Stimulated activated CD4-positive, alpha-beta T cell treated with anti-CD3 and anti-CD28 coated beads, Interleukin-12 subunit alpha, Interleukin-12 subunit beta, amount 100 ng/mL, for 4 hours (primary cell): ENCODE measurements around the gene ATIC.
"Not testable (repeated sequence)": the region's sequence is repeated elsewhere in the genome, so short reads cannot be mapped to it uniquely, and the experiment has no call there.

Experiments
- DNase-seq: peaks from one replicate; pipeline ENCODE4 v3.0.0-alpha.2; 2020

Gene ATIC

DNA sequence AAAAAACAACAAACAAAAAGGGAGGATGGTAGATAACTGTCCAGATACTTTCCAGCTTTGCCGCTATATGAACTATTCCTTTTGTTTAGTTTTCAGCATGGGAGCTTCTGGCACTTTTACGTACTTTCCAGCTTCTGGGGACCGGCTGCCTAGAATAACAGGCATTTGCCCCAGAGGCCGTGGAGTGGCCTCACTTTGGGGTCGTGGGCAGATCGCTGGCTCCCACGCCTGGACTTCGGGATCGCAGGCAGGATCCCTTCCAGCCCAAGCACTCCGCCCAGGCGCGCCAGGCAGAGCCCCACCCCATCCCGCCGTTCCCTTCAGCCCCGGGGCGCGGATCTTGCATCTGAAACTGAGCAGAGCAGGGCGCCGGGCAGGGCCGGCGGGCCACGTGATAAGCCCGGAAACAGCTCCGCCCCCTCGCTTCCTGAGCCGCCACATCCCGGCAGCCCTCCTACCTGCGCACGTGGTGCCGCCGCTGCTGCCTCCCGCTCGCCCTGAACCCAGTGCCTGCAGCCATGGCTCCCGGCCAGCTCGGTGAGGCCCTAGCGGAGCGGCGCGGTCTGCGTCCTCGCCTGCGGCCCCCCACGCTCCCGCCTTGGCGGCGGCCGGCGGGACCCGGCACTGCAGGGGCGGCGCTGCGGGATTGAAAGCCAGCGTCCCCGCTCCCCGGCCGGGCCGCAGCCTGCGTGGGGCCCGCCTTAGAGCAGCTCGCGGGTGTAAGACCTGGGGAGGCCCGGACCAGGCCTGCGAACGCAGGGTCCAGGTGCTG is at the start of gene ATIC:
Gene ATIC (plus strand): TSS at position 435 of the 772 bp plus-strand sequence. CDS start 84 bp downstream, at position 519.
- peak; percentile 88 for DNase-seq

DNA sequence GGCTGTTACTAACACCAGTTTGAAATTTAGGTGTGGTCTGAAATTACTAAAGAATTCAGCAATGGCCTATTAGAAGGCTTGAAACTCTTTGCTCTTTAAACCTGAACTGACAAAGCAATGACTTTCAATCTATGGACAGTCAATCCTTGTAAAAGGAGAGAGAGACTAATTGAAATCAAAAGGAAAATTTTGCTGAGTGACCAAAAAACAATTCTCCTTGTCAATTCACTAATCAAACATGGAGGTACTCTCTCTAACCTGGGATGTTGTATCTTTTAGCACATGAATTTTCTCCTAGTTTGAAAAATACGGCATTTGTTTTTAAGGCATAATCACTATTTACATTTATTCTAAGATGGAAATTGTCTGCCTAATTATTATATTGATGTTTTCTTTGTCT is 49.6 kb upstream of the ATIC start:
- DNase-seq = no peak

DNA sequence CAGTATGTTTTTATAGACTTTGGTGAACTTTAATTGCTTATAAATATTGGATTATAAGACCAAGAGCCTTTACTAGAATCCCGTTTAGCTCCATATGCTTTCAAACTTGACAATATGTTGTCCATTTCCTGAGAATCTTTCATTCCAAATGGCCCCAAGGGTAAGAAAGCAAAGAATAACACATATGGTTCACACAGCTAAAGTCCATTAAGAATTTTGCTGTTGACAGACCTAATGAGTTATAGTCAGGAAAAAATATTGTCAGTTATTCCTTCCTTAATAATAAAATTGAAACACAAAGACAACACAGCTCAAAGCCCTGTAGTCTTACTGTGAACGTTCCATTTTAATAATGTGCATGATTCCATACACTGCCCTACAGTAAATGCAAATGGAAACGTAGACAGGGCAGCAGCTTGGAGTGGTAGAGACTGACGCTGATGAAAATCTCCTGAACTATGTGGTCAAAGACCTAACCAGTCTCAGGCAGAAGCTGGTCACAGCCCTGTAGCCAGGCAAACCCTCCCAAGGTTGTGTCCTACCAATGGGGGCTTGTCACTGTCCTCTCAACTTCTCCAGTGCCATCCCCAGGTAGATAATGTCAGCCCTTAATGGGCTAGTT is 49.0 kb upstream of the ATIC start:
- DNase-seq = no peak

DNA sequence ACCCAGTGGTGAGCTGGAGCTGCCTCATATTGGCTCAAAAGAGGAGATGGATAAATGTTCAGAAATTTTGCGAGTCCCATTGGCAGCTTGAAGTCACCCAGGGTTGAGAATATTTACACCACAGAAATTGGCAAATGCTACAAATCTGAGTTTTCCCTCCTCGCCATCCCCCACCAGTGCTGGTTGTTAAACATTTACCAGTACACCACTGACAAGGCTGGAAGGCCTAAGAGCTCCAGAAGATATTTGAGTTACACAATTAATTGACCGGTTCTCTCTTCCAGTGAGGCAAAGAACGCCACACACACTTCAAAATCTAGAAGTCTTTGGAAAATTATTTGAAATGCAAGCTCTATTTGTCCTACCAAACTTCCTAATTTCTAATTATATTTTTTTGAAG is 47.5 kb upstream of the ATIC start:
- DNase-seq = no peak

DNA sequence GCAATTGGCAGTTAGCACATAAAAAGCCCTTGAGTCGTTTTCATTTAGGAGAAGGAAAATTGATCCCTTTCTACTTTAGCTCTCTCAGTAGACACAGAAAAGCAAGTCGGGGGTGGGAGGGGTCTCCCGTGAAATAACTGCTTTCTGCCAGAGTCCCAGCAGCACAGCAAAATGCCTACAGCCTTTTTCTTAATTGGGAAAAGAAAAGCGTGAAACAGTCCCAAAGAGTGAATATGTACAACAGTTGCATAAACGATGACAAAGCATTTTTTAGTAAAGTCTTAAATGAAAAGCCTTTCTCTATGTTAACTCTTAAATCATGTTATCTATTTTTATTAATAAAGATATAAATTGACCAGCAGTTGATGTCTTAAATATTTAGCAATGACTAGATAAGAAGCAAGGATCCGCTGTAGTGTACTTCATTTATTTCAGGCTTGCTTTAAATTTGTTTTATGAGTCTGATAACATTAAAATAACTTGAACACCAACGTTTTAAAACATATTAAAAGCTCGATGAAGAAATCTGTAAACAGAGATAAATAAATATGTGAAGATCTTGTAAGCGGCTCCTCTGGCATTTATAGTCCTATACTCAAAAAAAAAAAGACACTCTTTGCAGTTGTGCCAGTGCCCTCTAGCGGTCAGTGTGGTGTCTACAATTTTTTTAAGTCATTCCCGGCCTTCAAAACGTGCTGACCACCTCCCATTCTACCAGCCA is 42.3 kb upstream of the ATIC start:
- peak; percentile 45 for DNase-seq

DNA sequence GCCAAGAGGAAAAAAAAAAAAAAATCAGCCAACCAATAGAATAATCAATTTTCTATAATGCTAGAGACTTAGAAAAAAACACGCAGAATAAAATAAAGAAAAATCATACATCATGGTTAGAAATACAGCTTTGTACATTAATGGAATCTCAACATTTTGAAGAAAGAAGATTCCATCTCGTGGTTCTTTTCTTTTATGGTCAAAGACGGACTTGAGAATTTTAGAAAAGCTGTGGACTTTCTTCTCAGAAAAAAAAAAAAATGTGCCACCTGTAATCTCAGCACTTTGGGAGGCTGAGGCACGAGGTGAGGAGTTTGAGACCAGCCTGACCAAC is 41.8 kb upstream of the ATIC start:
- DNase-seq = no peak

DNA sequence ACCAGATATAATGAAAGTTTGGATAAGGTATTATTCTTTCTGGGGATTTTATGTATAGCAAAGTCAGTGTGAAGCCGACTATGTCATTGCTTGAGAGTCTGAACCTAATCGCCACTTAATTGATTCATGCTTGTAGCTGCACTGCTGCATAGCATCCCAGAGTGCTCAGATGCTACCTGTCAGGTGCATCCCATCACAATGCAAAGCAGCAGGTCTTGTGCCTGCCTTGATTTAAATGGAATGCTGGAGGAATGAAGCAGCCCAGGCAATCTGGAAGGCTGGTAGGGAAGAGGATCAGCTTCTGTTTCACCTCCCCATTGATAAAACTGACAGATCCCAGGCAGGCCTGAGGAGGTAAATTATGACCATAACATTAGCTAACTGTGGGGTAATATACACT is 40.4 kb upstream of the ATIC start:
- no peak for DNase-seq

DNA sequence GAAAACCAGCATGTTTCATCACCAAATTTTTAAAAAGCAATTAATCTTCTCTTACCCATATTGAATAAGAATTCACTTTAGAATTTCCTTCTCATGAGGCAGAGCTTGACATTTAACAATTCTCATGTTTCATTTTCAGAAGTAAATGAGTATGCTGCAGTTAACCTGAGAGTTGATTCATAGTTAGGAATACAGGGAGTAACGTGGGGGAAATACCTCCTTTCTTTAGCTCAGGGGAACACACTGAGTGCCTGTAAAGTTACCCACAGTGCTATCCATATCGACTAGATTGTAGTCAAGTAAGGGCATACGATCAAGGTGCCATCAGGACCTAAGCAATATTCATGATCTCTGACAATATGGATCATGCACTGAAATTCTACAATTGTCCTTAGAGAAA is 38.9 kb upstream of the ATIC start:
- no peak for DNase-seq

DNA sequence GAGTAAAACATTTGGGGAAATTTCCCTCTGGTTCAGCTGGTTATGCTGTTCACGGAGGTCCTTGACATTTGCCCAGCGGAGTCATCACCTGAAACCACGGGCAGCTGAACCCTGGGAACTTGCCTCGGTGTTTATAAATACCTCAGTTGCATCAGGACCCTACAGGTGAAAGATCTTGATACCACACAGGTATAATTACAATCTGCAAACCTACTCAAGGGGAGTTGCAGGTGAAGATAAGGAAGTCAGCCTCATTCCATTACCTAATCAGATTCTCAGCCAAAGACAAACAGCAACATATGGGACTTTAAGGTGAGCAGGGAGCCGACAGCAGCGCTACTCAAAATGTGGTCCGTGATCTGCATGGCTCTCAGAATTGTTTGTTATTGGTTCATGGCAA is 37.0 kb upstream of the ATIC start:
- no peak for DNase-seq

DNA sequence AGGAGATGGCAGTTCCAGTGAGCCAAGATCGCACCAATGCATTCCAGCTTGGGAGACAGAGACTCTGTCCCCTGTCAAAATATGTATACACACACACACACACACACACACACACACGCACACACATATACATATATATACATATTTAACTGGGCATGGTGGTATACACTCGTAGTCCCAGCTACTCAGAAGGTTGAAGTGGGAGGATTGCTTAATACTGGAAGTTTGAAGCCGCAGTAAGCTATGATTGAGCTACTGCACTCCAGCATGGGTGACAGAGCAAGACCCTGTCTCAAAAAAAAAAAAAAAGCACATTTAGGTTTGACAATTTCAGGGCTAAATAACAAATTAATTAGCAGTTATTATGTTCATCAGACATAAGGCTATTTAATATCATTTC is 36.0 kb upstream of the ATIC start:
- no peak for DNase-seq

DNA sequence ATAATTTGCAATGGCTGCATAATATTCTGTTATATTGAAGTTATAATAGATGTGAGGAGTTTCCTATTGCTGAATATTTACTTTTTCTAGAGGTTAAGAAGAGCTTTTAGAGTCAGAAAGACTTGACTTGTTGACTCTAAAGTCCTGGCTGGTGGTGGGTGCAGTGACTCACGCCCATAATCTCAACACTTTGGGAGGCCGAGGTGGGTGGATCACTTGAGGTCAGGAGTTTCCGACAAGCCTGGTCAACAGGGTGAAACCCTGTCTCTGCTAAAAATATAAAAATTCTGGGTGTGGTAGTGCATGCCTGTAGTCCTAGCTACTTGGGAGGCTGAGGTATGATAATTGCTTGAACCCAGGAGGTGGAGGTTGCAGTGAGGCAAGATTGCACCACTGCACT is 33.9 kb upstream of the ATIC start:
- no peak for DNase-seq

DNA sequence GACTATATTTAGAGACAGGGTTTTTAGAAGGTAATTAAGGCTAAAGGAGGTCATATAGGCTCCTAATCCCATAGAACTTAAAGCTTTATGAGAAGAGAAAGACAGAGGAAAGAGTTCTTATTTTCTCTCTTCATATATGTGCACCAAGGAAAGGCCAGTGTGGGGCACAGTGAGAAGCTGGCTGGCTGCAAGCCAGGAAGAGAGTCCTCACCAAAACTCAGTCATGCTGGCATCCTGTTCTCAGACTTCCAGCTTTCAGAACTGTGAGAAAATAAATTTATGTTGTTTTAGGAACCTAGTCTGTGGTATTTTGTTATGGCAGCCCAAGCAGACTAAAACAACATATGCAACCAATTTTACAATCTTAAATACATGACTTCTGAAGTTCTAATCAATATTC is 31.5 kb upstream of the ATIC start:
- no peak for DNase-seq

DNA sequence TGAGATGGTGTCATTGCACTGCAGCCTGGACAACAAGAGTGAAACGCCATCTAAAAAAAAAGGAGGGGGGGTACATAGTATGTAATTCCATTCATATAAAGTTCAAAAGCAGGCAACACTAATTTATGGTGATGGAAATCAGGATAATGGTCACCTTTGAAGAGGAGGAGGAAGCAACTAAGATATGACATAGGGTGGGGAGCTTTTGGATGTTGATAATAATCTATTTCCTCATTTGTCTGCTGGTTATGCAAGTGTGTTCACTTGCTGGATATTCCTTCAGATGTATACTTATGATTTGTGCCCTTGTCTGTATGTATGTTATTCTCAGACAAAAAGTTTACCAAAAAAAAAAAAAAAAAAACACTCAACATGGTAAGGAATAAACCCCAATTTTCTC is 28.6 kb upstream of the ATIC start:
- DNase-seq = no peak

DNA sequence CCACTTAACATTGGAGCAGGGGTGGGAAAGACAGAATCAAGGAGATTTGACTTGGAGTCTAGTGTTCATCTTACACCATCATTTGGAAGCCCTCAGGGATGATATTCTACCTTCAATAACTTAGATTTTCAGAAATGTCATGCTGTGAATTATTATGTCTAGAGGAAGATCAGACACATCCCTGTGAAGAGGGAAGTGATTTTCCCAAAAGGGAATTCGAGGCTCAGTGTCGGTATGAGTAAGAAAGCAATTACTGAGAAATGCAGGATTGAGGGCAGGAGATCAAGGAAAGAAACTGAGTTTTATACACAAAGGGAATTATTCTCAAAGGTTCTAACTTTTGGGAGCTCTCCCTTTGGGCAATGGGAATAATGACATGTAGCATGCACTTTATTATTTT is 25.6 kb upstream of the ATIC start:
- no peak for DNase-seq

DNA sequence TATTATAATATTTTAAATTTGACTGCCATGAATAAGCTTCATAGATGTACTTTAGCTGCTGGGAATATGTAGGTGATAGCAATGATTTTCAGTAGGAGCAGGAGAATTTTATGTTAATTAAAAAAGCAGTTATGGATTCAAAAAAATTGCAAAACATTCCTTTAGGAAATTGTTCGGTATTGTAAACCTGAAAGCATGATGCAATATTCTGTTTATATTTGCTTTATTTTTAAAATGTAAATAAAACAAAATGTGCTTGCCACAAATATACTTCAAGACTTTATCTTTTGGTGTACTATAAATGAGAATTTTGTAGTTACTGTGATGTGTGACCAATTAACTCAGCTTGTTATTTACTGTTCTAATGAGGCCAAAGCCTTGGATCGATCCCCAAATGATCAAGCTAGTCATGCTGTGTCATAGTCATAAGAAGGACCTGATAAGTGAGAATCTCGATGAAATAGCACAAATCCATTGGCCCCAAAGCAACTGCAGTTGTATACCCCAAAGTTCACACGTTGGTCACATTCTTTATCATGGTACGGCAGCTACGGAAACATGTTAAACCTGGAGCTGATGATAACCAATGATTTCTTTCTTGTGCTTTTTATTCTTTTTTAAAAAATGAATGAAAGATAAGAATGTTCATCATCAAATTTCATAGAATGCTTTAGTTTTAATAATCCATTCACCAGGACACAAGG is 23.6 kb upstream of the ATIC start:
- no peak for DNase-seq

DNA sequence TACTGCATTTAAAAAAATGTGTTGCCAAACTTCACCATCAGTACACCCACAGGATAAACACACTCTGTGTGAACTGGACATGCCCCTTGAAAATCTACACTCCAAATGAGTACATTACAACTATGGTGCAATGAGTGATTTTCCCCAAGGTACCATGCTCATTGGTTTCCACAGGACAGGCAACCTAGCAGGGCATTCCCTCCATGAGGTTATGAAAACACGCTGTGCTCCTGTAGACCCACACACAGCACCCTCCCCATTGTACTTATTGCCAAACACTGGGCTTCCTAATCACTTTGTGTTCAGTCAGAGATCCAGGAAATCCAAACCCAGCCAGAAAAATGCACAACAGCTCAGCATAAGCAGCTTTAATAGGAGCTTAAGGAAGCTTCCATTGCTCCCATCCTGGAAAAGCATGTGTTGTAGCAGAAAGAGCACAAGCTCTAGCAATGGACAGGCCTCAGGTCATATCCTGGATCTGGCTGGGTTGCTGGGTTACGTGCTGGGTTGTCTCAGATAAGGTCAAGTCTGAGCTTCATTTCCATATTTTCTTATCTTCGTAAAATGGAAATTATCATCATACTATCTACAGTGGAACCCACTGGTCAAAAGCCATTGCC is 20.8 kb upstream of the ATIC start:
- DNase-seq = no peak

DNA sequence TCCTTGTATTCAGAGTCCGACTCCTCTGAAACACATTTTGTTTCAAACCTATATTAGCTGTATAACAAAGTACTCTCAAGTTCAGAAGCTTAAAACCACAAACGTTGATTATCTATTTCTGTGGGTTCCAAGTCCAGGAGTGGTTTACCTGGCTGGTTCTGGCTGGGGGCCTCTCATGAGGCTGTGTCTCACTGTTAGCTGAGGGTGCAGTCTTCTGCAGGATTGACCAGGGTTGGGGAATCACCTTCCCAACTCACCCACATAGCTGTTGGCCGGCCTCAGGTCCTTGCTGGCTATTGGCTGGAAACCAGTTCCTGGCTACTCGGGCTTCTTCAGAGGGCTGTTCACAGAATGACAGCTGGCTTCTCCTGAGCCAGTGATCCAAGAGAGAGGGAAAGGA is 18.0 kb upstream of the ATIC start:
- DNase-seq = no peak

DNA sequence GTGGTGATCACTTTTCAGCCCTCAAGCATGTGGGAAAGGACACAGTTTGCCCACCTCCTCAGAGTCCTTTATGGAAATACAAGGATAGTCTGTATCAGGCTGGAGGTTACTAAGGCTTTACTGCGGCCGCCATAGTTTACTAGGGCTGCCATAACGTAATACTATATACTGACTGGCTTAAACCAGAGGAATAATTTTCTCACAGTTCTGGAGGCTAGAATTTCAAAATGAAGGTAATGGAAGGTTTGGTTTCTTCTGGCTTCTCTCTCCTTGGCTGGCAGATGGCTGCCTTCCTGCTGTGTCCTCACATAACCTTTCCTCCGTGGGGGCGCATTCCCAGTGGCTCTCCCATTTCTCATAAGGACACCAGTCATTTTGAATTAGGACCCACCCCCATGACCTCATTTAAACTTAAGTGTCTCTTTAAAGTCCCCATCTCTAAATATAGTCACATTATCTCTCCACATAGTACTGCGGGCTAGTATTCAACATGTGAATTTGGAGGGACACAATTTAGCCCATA is 12.5 kb upstream of the ATIC start:
- no peak for DNase-seq

DNA sequence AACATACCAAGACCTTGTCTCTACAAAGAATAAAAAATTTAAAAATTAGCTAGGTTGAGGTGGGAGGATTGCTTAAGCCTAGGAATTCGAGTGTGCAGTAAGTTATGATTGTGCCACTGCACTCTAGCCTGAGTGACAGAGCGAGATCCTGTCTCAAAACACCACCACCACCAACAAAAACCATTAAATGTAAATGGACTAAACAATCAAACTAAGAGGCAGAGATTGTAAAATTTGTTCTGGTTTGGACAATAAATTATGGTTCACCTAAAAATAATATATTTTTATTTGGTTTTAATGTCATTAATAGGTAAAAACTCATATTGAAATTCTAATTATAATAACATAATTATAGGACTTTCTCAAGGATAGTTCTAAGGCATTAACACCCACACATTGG is 9.9 kb upstream of the ATIC start:
- DNase-seq = no peak

DNA sequence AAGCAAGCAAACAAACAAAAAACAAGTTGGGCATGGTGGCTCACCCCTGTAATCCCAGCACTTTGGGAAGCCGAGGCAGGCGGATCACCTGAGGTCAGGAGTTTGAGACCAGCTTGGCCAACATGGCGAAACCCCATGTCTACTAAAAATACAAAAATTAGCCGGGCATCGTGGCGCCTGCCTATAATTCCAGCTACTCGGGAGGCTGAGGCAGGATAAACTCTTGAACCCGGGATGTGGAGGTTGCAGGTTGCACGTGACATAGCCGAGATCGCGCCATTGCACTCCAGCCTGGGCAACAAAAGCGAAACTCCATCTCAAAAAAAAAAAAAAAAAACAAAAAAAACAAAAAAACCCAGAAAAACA is 617 bp upstream of the ATIC start:
- not testable (repeated sequence) for DNase-seq

DNA sequence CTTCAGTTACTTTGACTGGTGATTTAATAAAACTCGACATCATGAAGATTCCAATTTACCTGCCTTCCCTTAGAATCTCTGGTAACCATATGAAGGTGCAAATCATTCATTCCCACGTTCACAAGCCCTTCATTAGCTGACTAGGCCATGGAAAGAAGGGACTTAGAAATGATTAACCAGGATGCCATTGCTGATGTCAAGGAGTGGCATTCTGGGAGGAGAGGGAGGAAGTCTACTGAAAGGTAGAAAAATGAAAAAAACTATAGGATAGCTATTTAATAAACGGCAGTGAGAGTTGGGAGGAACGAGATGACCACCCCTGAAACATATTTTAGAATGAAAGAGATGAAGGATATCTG is 1.4 kb downstream of the ATIC start:
- DNase-seq = no peak

DNA sequence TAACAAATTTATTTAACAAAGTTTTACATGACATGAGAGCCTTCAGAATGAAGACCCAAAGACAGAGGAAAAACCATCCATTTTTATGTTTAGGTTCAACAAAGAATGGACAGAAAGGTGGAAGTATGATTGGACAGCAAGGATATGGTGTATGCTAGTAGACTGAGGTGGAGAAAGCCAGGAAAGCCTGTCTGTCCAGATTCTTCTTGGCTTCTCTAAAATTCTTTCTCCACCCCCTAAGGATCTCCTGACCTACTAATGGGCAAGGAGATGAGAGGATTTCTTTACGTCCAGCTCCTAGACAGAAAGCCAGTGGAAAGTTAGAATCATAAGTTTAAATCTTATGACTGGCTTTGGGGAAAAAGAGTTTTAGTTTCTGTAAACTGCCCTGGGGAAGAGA is 3.0 kb downstream of the ATIC start:
- no peak for DNase-seq

DNA sequence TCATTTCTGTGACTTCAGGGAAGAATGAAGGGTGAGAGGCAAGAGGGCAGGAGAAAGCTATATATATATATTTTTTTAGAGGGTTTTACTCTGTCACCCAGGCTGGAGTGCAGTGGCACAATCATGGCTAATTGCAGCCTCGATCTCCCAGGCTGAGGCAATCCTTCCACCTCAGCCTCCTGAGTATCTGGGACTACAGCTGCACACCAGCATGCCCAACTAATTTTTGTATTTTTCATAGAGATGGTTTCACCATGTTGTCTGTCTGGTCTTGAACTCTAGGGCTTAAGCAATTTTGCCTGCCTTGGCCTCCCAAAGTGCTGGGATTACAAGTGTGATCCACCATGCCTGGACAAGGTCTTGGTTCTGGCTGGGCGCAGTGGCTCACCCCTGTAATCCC is 3.4 kb downstream of the ATIC start:
- DNase-seq = no peak
